ENCODE results near the gene SLC8A1.

Gene SLC8A1

DNA sequence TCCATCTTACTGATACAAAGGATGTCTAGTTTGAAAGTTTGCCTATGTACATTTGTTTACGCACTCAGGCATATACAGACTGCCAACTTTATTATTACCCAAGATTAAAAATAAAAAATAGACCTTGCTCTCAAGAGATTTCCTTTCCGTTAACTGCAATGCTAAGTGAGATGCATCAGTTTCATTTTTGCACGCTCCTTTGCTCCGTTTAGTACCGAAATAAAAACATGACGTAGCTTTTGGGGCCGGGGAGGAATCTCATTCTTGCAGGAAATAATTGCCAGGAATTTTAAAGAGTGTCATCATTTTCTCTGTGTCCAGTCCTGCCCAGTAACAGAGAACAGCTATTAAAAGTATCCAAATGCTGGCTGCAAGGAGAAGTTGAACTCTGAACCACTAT is 169.5 kb downstream of the SLC8A1 start:
- Histone ChIP-seq H3K4me3 (ENCODE audit: low read depth in 1 of 2, low read length in 2 of 2) (peak overlapping the region in 1 of 2 donors; percentile 44), H3K27me3 (ENCODE audit: control insufficient read depth in 1 of 2, insufficient read depth in 2 of 2, low read length in 2 of 2) (no peaks in the 10 kb centered on the region), H3K9me3 (ENCODE audit: low read length) (no peaks in the 10 kb centered on the region), H3K36me3 (ENCODE audit: insufficient read depth, low read length) (no peaks in the 10 kb centered on the region), H3K9ac (ENCODE audit: low read length) (no peak overlapping the region), H3K27ac (ENCODE audit: low read depth, low read length) (peak overlapping the region; percentile 63), H3K4me1 (ENCODE audit: insufficient read depth, low read length) (peaks cover 66% of the 10 kb centered on the region)

DNA sequence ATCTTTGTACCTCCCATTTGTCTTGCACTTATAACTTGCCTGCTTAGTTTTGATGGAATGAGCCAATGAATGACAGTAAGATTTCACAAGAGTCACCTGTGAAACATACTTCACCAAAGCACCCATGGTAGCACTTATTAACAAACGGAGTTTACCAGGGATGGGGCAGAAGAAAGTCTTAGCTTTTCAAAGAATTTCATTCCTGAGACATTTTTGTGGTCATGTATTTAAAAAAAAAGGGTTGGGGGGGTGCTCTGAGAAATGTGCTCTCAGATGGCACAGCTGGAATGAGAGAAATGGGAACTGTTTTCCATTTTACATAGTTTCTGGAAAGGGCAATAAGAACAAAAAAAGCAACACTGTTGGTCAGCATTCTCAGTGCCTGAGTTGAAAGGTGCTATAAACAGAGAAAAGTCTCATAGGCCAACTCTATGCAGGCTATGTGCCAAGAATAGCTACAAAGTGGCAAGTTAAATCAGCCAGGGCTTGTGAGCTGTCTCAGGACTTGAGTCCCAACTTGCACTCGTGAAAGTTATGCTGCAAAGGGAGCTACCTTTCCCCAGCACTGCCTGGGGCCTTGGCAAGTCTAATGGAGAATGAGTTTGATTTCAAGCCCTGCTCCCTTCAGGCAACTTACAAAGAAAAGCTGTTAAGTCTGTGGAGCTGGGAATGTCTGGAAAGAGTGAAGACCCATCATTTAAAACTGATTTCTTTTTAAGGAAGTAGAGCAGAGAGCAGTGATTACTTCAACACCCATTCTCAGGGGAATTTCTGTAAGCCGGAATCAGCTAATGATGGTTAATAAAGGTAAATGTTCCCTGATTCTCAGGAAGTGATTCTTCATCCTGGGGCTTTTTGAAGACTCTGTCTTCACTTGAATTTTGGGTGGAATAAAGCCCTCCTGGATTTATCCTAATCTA is 170.6 kb downstream of the SLC8A1 start:
- Histone ChIP-seq H3K27me3 (ENCODE audit: control insufficient read depth in 1 of 2, insufficient read depth in 2 of 2, low read length in 2 of 2) (no peaks in the 10 kb centered on the region), H3K36me3 (ENCODE audit: insufficient read depth, low read length) (no peaks in the 10 kb centered on the region), H3K9ac (ENCODE audit: low read length) (no peak overlapping the region), H3K27ac (ENCODE audit: low read depth, low read length) (peak overlapping the region; percentile 63), H3K4me1 (ENCODE audit: insufficient read depth, low read length) (peaks cover 61% of the 10 kb centered on the region), H3K9me3 (ENCODE audit: low read length) (no peaks in the 10 kb centered on the region), H3K4me3 (ENCODE audit: low read depth in 1 of 2, low read length in 2 of 2) (no peak overlapping the region)

DNA sequence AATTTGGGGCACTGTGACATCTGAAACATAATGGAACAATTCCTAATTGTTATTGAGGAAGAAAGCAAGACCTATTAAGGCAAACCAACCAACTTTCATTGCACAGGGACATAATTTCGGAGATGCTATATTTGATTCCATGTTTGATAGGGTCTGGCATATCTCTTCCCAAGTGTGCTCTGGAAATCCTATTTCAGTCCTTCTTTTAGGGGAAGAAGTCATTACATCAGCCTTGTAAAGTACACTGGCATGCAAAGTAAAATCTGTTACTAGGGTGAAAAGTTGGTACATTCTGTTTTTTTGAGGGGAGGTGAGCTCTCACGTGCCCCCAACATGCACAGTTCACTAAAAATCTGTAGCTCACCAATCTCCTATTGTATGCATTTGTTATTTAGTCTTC is 172.4 kb downstream of the SLC8A1 start:
- Histone ChIP-seq H3K4me1 (ENCODE audit: insufficient read depth, low read length) (peaks cover 66% of the 10 kb centered on the region), H3K9me3 (ENCODE audit: low read length) (no peaks in the 10 kb centered on the region), H3K36me3 (ENCODE audit: insufficient read depth, low read length) (no peaks in the 10 kb centered on the region), H3K27me3 (ENCODE audit: control insufficient read depth in 1 of 2, insufficient read depth in 2 of 2, low read length in 2 of 2) (no peaks in the 10 kb centered on the region), H3K27ac (ENCODE audit: low read depth, low read length) (peak overlapping the region; percentile 46), H3K4me3 (ENCODE audit: low read depth in 1 of 2, low read length in 2 of 2) (peak overlapping the region in 1 of 2 donors; percentile 38), H3K9ac (ENCODE audit: low read length) (peak overlapping the region; percentile 29)

DNA sequence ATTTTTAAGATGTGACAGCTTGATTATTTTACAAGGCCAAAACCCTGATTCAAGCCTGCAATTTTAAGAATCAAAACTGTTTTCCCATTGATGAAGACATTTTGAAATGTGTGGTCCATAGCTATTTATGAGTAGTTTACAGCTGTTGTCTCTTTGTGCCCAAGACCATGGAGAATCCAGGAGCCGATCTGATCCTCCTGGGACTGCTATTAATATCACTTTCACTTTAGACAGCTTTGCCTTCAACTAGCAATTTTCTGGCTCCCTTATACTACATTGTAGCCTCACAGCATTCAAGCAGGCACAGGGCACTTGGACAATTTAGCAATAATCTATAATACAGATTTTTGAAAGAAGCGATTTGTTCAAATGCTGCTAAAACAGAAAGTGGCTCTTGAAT is 172.9 kb downstream of the SLC8A1 start:
- H3K9me3 ChIP-seq (ENCODE audit: low read length): no peaks in the 10 kb centered on the region
- peaks cover 70% of the 10 kb centered on the region for H3K4me1 ChIP-seq (ENCODE audit: insufficient read depth, low read length)
- H3K27ac ChIP-seq (ENCODE audit: low read depth, low read length): no peak overlapping the region
- H3K36me3 ChIP-seq (ENCODE audit: insufficient read depth, low read length): no peaks in the 10 kb centered on the region
- no peaks in the 10 kb centered on the region for H3K27me3 ChIP-seq (ENCODE audit: control insufficient read depth in 1 of 2, insufficient read depth in 2 of 2, low read length in 2 of 2)
- H3K9ac ChIP-seq (ENCODE audit: low read length): peak overlapping the region; percentile 29
- H3K4me3 ChIP-seq (ENCODE audit: low read depth in 1 of 2, low read length in 2 of 2): peak overlapping the region in 1 of 2 donors; percentile 38

DNA sequence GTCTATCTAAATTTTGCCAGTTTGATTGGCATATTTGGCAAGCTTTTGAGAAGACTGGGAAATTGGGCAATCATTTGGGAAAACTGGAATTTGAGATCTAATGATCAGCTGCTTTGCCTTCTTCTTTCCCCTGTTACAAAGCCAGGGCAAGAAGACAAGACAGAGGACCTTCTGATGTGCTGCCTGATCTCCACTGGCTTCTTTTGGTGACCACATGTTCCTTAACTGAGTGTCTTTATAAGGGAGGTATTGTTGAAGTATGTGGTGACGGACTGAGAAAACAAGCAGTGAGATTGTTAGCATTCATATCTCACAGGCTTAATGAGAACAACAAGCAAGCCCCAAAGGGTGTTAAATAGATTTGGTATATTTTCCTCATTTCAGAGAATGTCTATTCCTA is 175.8 kb downstream of the SLC8A1 start:
- H3K4me1 ChIP-seq (ENCODE audit: insufficient read depth, low read length): peaks cover 61% of the 10 kb centered on the region
- no peaks in the 10 kb centered on the region for H3K9me3 ChIP-seq (ENCODE audit: low read length)
- H3K27ac ChIP-seq (ENCODE audit: low read depth, low read length): no peak overlapping the region
- H3K27me3 ChIP-seq (ENCODE audit: control insufficient read depth in 1 of 2, insufficient read depth in 2 of 2, low read length in 2 of 2): no peaks in the 10 kb centered on the region
- no peak overlapping the region for H3K4me3 ChIP-seq (ENCODE audit: low read depth in 1 of 2, low read length in 2 of 2)
- no peaks in the 10 kb centered on the region for H3K36me3 ChIP-seq (ENCODE audit: insufficient read depth, low read length)
- H3K9ac ChIP-seq (ENCODE audit: low read length): no peak overlapping the region

DNA sequence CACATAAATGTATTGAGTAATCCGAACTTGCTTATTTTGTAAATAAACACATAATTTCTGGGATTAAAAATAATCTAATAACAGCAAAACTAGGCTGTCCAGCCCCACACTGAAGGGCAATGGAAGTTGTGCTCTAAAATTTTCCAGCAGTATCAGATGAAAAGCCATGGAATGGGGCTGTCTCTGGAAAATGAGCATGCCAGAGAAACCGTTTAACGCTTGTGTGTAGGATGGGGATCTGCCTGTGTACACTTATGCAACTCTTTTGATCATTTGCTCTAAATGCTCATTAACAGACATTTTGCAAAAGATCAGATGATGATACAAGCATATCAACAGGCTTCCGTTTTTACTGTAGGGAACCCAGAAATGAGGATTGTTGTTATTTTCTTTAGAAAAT is 177.6 kb downstream of the SLC8A1 start:
- Histone ChIP-seq H3K9me3 (ENCODE audit: low read length) (no peaks in the 10 kb centered on the region), H3K27me3 (ENCODE audit: control insufficient read depth in 1 of 2, insufficient read depth in 2 of 2, low read length in 2 of 2) (no peaks in the 10 kb centered on the region), H3K9ac (ENCODE audit: low read length) (no peak overlapping the region), H3K36me3 (ENCODE audit: insufficient read depth, low read length) (no peaks in the 10 kb centered on the region), H3K4me1 (ENCODE audit: insufficient read depth, low read length) (peaks cover 46% of the 10 kb centered on the region), H3K4me3 (ENCODE audit: low read depth in 1 of 2, low read length in 2 of 2) (no peak overlapping the region), H3K27ac (ENCODE audit: low read depth, low read length) (no peak overlapping the region)

DNA sequence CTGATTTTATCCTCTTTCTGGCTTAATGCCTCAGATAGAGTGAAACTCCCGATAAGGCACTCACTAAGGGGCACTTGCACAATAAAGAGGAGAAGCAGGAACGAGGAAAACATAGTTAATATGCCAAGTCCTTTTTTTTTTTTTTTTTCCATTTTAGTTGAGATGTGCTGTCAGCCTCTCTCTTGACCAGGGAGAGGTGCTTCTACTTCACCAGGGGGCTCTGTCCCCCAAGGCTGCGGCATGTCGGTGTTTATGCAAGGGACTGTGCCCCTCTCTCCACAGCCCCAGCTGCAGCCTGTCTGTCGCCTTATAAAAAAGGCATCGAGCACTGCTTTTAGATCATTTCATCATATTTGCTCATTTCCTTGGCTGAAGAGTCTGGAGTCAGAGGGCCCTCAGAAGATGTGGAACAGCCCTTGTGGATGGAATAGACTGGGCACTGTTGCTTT is 178.1 kb downstream of the SLC8A1 start:
- peaks cover 42% of the 10 kb centered on the region for H3K4me1 ChIP-seq (ENCODE audit: insufficient read depth, low read length)
- no peak overlapping the region for H3K27ac ChIP-seq (ENCODE audit: low read depth, low read length)
- H3K27me3 ChIP-seq (ENCODE audit: control insufficient read depth in 1 of 2, insufficient read depth in 2 of 2, low read length in 2 of 2): no peaks in the 10 kb centered on the region
- no peaks in the 10 kb centered on the region for H3K36me3 ChIP-seq (ENCODE audit: insufficient read depth, low read length)
- no peaks in the 10 kb centered on the region for H3K9me3 ChIP-seq (ENCODE audit: low read length)
- H3K9ac ChIP-seq (ENCODE audit: low read length): no peak overlapping the region
- no peak overlapping the region for H3K4me3 ChIP-seq (ENCODE audit: low read depth in 1 of 2, low read length in 2 of 2)

DNA sequence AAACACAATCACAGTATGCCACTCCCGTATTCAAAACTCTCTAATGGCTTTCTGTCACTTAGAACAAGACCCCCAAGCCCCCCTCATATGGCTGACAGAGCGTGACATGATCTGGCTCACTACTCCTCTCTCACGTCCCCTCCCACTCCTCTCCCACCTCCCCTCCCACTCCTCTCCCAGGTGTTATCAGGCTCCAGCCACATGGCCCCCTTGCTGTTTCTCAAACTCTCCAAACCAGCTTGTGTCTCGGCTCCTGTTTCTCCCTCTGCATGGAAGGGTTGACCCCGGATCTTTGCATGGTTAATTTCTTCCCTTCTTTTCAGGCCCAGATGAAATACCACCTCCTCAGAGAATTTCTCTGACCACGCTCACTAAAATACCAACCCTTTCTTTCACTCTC is 180.8 kb downstream of the SLC8A1 start:
- H3K9ac ChIP-seq (ENCODE audit: low read length): no peak overlapping the region
- H3K4me3 ChIP-seq (ENCODE audit: low read depth in 1 of 2, low read length in 2 of 2): no peak overlapping the region
- H3K27ac ChIP-seq (ENCODE audit: low read depth, low read length): no peak overlapping the region
- no peaks in the 10 kb centered on the region for H3K36me3 ChIP-seq (ENCODE audit: insufficient read depth, low read length)
- no peaks in the 10 kb centered on the region for H3K27me3 ChIP-seq (ENCODE audit: control insufficient read depth in 1 of 2, insufficient read depth in 2 of 2, low read length in 2 of 2)
- H3K4me1 ChIP-seq (ENCODE audit: insufficient read depth, low read length): peaks cover 38% of the 10 kb centered on the region
- no peaks in the 10 kb centered on the region for H3K9me3 ChIP-seq (ENCODE audit: low read length)

DNA sequence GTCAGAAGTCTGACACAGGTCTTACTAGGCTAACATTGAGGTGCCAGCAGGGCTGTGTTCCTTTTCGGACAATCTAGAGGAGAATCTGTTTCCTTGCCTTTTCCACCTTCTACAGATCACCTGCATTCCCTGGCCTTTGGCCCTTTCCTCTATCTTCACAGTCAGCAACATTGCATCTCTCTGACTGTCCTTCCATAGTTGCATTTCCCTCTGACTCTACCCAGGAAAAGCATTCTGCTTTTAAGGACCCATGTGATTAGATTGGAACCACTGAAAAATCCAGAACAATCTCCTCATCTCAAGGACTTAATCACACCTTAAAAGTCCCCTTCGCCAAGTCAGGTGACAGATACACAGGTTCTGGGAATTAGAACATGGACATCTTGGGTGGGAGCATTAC is 181.5 kb downstream of the SLC8A1 start:
- peaks cover 38% of the 10 kb centered on the region for H3K4me1 ChIP-seq (ENCODE audit: insufficient read depth, low read length)
- no peak overlapping the region for H3K4me3 ChIP-seq (ENCODE audit: low read depth in 1 of 2, low read length in 2 of 2)
- no peaks in the 10 kb centered on the region for H3K9me3 ChIP-seq (ENCODE audit: low read length)
- H3K27ac ChIP-seq (ENCODE audit: low read depth, low read length): no peak overlapping the region
- no peaks in the 10 kb centered on the region for H3K27me3 ChIP-seq (ENCODE audit: control insufficient read depth in 1 of 2, insufficient read depth in 2 of 2, low read length in 2 of 2)
- H3K9ac ChIP-seq (ENCODE audit: low read length): no peak overlapping the region
- H3K36me3 ChIP-seq (ENCODE audit: insufficient read depth, low read length): no peaks in the 10 kb centered on the region

DNA sequence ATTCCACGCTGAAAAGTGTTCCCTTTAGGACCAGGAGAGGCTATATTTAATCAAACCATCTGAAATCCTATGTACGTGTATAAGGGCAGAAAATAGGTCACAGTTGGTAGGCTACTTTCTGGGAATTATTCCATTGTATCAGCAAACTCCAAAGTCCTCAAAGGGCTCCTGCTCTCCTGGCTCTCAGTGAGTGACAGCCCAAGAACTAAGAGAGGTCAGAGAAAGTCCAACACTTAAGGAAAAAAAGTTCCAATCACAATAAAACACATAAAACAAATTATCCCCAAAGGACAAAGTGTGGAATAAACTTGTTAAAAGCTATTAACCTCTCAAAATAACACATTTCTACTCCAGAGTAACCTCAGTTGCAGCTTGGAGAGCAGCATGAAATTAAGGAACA is 183.3 kb downstream of the SLC8A1 start:
- no peak overlapping the region for H3K4me3 ChIP-seq (ENCODE audit: low read depth in 1 of 2, low read length in 2 of 2)
- H3K36me3 ChIP-seq (ENCODE audit: insufficient read depth, low read length): no peaks in the 10 kb centered on the region
- H3K9me3 ChIP-seq (ENCODE audit: low read length): no peaks in the 10 kb centered on the region
- no peak overlapping the region for H3K27ac ChIP-seq (ENCODE audit: low read depth, low read length)
- no peak overlapping the region for H3K9ac ChIP-seq (ENCODE audit: low read length)
- H3K4me1 ChIP-seq (ENCODE audit: insufficient read depth, low read length): peaks cover 21% of the 10 kb centered on the region
- H3K27me3 ChIP-seq (ENCODE audit: control insufficient read depth in 1 of 2, insufficient read depth in 2 of 2, low read length in 2 of 2): no peaks in the 10 kb centered on the region

DNA sequence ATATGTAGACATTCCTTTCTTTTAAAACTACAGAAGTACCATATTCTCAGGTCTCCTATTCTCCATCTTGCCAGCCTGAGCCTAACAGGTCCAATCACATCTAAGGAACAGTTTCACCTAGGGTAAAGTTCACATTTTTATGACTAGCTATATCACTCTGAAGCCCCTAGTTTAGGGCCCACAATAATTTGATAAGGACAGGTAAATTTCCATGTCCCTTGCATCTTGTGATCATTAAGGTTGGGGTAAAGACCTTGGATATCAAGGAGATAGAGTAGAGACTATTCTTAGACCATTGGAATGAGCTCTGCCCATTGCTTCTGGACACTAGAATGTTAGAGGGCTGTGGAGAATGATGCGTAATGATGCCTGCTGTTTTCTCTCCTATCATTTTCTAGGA is 185.7 kb downstream of the SLC8A1 start:
- H3K27me3 ChIP-seq (ENCODE audit: control insufficient read depth in 1 of 2, insufficient read depth in 2 of 2, low read length in 2 of 2): no peaks in the 10 kb centered on the region
- H3K4me3 ChIP-seq (ENCODE audit: low read depth in 1 of 2, low read length in 2 of 2): no peak overlapping the region
- H3K36me3 ChIP-seq (ENCODE audit: insufficient read depth, low read length): no peaks in the 10 kb centered on the region
- no peak overlapping the region for H3K27ac ChIP-seq (ENCODE audit: low read depth, low read length)
- H3K4me1 ChIP-seq (ENCODE audit: insufficient read depth, low read length): peaks cover 12% of the 10 kb centered on the region
- H3K9ac ChIP-seq (ENCODE audit: low read length): no peak overlapping the region
- H3K9me3 ChIP-seq (ENCODE audit: low read length): no peaks in the 10 kb centered on the region

DNA sequence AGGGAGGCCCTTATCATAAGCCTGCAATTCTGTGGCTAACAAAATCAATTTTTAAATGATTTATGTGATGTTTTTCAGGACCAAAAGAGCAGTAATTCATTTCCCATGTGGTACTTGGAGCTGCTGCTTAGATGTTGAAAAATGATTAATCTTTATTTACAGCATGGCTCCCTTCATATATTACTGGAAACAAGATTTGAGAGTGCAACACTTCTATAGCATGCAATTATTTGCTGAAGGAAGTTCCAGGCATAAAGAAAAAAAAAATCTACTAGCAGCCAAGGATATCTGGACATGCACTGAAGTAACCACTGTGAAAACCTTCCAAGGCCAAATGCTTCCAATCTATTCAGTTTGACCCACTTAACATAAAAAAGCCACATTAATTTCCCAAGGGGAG is 186.3 kb downstream of the SLC8A1 start:
- Histone ChIP-seq H3K36me3 (ENCODE audit: insufficient read depth, low read length) (no peaks in the 10 kb centered on the region), H3K9ac (ENCODE audit: low read length) (no peak overlapping the region), H3K4me1 (ENCODE audit: insufficient read depth, low read length) (peaks cover 12% of the 10 kb centered on the region), H3K4me3 (ENCODE audit: low read depth in 1 of 2, low read length in 2 of 2) (no peak overlapping the region), H3K27me3 (ENCODE audit: control insufficient read depth in 1 of 2, insufficient read depth in 2 of 2, low read length in 2 of 2) (no peaks in the 10 kb centered on the region), H3K9me3 (ENCODE audit: low read length) (no peaks in the 10 kb centered on the region), H3K27ac (ENCODE audit: low read depth, low read length) (no peak overlapping the region)

All from muscle layer of colon (tissue), 2 donors.